Nephron (organoid): ENCODE measurements around the gene GGTLC1.

Experiments
- H3K27ac Mint-ChIP-seq, 3 experiments: 2 replicates each; pipeline ENCODE4 v1.8.0; 2020; ENCODE audit warnings: mixed read lengths in 3 of 3, mild to moderate bottlenecking in 2 of 3, moderate library complexity in 1 of 3
- H3K27me3 Mint-ChIP-seq: 2 replicates; pipeline ENCODE4 v1.8.0; 2021; ENCODE audit warnings: low read depth, mild to moderate bottlenecking, moderate library complexity, mixed read lengths
- H3K36me3 Mint-ChIP-seq: 2 replicates; pipeline ENCODE4 v1.8.0; 2020; ENCODE audit warnings: low read depth, mixed read lengths
- H3K4me1 Mint-ChIP-seq: 2 replicates; pipeline ENCODE4 v1.8.0; 2020; ENCODE audit warnings: mixed read lengths
- H3K4me3 Mint-ChIP-seq, 3 experiments: 2 replicates each; pipeline ENCODE4 v1.8.0; 2020; ENCODE audit warnings: mild to moderate bottlenecking in 3 of 3, mixed read lengths in 3 of 3, moderate library complexity in 2 of 3
- H3K9me3 Mint-ChIP-seq: 2 replicates; pipeline ENCODE4 v1.8.0; 2020; ENCODE audit warnings: mixed read lengths
- CTCF ChIP-seq, 3 experiments: fragments of 200-600 bp; sonication (generic); IDR thresholded peaks; one replicate each; pipeline ENCODE4 v1.5.0; 2021; ENCODE audit warnings: antibody characterized with exemption in 3 of 3; ENCODE audit not compliant: unreplicated experiment in 3 of 3

GGTLC1 gene

GRCh38 chr20:24022621-24023180 lies 34.1 kb upstream of the GGTLC1 start:
- no peak for TF ChIP-seq CTCF (IDR thresholded peaks at IDR 0.05; ENCODE audit: unreplicated experiment in 3 of 3)
- H3K27ac Mint-ChIP-seq, result no peak overlapping the region
- H3K9me3 Mint-ChIP-seq, result no peaks in the 10 kb centered on the region
- H3K36me3 Mint-ChIP-seq, result no peaks in the 10 kb centered on the region
- no peak overlapping the region for H3K4me3 Mint-ChIP-seq
- H3K27me3 Mint-ChIP-seq, result peaks cover 11% of the 10 kb centered on the region
- no peaks in the 10 kb centered on the region for H3K4me1 Mint-ChIP-seq

- H3K4me1 Mint-ChIP-seq, result peaks cover 8% of the 10 kb centered on the region
- no peak overlapping the region for H3K27ac Mint-ChIP-seq
- H3K36me3 Mint-ChIP-seq, result no peaks in the 10 kb centered on the region
- H3K4me3 Mint-ChIP-seq, result no peak overlapping the region
- no peak for TF ChIP-seq CTCF (IDR thresholded peaks at IDR 0.05; ENCODE audit: unreplicated experiment in 3 of 3)
- peaks cover 11% of the 10 kb centered on the region for H3K27me3 Mint-ChIP-seq
- H3K9me3 Mint-ChIP-seq, result no peaks in the 10 kb centered on the region
These were observed 30.2 kb upstream of the GGTLC1 start for GRCh38 chr20:24018796-24019195.

- H3K9me3 Mint-ChIP-seq, result no peaks in the 10 kb centered on the region
- no peak for TF ChIP-seq CTCF (IDR thresholded peaks at IDR 0.05; ENCODE audit: unreplicated experiment in 3 of 3)
- H3K4me3 Mint-ChIP-seq, result no peak overlapping the region
- H3K27me3 Mint-ChIP-seq, result peaks cover 11% of the 10 kb centered on the region
- H3K36me3 Mint-ChIP-seq, result no peaks in the 10 kb centered on the region
- H3K4me1 Mint-ChIP-seq, result peaks cover 8% of the 10 kb centered on the region
- no peak overlapping the region for H3K27ac Mint-ChIP-seq
These were observed 28.8 kb upstream of the GGTLC1 start for GRCh38 chr20:24017458-24017755.

- Mint-ChIP-seq H3K36me3 (no peaks in the 10 kb centered on the region), H3K27ac (peak overlapping the region; percentile 23 to 35 (median 28)), H3K9me3 (no peaks in the 10 kb centered on the region), H3K4me1 (peaks cover 8% of the 10 kb centered on the region), H3K4me3 (no peak overlapping the region), H3K27me3 (peaks cover 11% of the 10 kb centered on the region)
- no peak for TF ChIP-seq CTCF (IDR thresholded peaks at IDR 0.05; ENCODE audit: unreplicated experiment in 3 of 3)
These were observed 28.3 kb upstream of the GGTLC1 start for GRCh38 chr20:24016607-24017457.

GRCh38 chr20:24013953-24014352 lies 25.4 kb upstream of the GGTLC1 start:
- H3K27me3 Mint-ChIP-seq, result no peaks in the 10 kb centered on the region
- H3K9me3 Mint-ChIP-seq, result no peaks in the 10 kb centered on the region
- no peak overlapping the region for H3K4me3 Mint-ChIP-seq
- TF ChIP-seq CTCF (IDR thresholded peaks at IDR 0.05; ENCODE audit: unreplicated experiment in 3 of 3), result no peak
- H3K27ac Mint-ChIP-seq, result no peak overlapping the region
- H3K4me1 Mint-ChIP-seq, result peaks cover 8% of the 10 kb centered on the region
- no peaks in the 10 kb centered on the region for H3K36me3 Mint-ChIP-seq

GRCh38 chr20:24011282-24011681 lies 22.7 kb upstream of the GGTLC1 start:
- H3K9me3 Mint-ChIP-seq, result no peaks in the 10 kb centered on the region
- H3K4me3 Mint-ChIP-seq, result peak overlapping the region in 1 of 3 experiments; percentile 30

More at GRCh38 chr20:24011282-24011681, 22.7 kb upstream of the GGTLC1 start:
- H3K4me1 Mint-ChIP-seq, result peaks cover 3% of the 10 kb centered on the region
- no peak for TF ChIP-seq CTCF (IDR thresholded peaks at IDR 0.05; ENCODE audit: unreplicated experiment in 3 of 3)
- peaks cover 4% of the 10 kb centered on the region for H3K27me3 Mint-ChIP-seq
- peak overlapping the region in 1 of 3 experiments; percentile 92 for H3K27ac Mint-ChIP-seq
- H3K36me3 Mint-ChIP-seq, result no peaks in the 10 kb centered on the region
